ENCODE results near the gene HAS3. TPM values are rescaled to one million over a fixed set of nuclear protein-coding genes. Genes with fewer than 3 reads are reported as not detected.

Gene HAS3
- total RNA-seq, 6 donors from 2014 or later, result 4.5 to 32.0 (median 15.8) TPM

DNA sequence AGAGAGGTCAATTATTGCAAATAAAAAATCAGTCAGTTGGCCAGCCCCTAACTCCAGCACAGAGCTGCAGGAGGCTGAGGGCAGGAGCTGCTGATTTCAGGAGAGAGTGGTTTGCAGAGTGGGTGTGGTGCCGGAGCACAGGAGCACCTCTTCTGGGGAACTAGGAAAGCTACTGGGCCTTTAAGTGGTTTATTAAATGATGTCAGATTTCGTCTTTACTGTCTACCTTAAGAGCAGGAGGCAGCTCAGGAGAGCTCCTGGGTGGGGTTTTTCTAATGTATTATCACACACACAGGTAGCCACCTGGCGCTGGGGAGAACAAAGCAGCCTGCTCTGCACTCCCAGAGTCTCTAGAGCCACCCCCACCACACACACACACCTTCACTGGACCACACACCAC is 11.5 kb upstream of the HAS3 start:
- Histone ChIP-seq H3K36me3 (no peaks in the 10 kb centered on the region), H3K4me3 (no peak overlapping the region), H3K4me1 (peaks cover 8 to 26% (median 17%) of the 10 kb centered on the region in 4 donors), H3K27me3 (no peaks in the 10 kb centered on the region), H3K9me3 (no peaks in the 10 kb centered on the region), H3K27ac (peak overlapping the region in 2 of 4 donors; percentile 53 to 64)
- ATAC-seq (ENCODE audit: low FRiP score in 2 of 2) (peak in 1 of 2 donors; percentile 6), DNase-seq (peak in 1 of 2 donors; percentile 70)
- WGBS, 2 donors, result 55 to 67% methylated on average over 3 of the region's 3 CpGs
- no peak for TF ChIP-seq POLR2AphosphoS5 (IDR thresholded peaks at IDR 0.05)
- no peak for TF ChIP-seq POLR2A (IDR thresholded peaks at IDR 0.05)
- TF ChIP-seq EP300 (IDR thresholded peaks at IDR 0.05), result no peak
- TF ChIP-seq, protein P1, sequence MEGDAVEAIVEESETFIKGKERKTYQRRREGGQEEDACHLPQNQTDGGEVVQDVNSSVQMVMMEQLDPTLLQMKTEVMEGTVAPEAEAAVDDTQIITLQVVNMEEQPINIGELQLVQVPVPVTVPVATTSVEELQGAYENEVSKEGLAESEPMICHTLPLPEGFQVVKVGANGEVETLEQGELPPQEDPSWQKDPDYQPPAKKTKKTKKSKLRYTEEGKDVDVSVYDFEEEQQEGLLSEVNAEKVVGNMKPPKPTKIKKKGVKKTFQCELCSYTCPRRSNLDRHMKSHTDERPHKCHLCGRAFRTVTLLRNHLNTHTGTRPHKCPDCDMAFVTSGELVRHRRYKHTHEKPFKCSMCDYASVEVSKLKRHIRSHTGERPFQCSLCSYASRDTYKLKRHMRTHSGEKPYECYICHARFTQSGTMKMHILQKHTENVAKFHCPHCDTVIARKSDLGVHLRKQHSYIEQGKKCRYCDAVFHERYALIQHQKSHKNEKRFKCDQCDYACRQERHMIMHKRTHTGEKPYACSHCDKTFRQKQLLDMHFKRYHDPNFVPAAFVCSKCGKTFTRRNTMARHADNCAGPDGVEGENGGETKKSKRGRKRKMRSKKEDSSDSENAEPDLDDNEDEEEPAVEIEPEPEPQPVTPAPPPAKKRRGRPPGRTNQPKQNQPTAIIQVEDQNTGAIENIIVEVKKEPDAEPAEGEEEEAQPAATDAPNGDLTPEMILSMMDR (IDR thresholded peaks at IDR 0.05), result no peak

DNA sequence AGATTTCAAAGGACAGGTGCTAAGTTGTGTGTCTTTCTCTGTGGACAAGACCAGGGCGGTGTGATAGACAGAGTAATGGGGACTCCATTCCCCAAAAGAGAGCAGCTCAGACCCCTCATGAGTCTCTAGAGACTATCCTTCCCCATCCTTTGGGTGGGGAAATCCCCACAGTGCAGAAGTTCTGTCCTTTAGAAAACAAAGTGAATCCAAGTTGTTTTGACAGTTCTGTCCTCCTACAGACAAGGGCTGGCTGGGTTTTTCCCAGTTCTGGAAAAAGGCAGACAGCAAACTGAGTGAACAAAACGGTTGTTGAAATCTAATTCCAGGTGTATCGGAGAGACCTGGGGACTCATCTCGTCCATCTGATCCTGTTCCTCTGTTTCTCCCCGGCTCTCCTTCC is 11.0 kb upstream of the HAS3 start:
- Histone ChIP-seq H3K4me1 (peaks cover 6 to 21% (median 12%) of the 10 kb centered on the region in 4 donors), H3K27ac (peak overlapping the region in 2 of 4 donors; percentile 53 to 64), H3K9me3 (no peaks in the 10 kb centered on the region), H3K4me3 (no peak overlapping the region), H3K36me3 (no peaks in the 10 kb centered on the region), H3K27me3 (no peaks in the 10 kb centered on the region)
- no peak for DNase-seq
- ATAC-seq (ENCODE audit: low FRiP score in 2 of 2), result no peak
- WGBS, 2 donors, result 74 to 75% methylated on average over 5 of the region's 5 CpGs
- TF ChIP-seq, protein P1 (IDR thresholded peaks at IDR 0.05), result no peak
- TF ChIP-seq POLR2A (IDR thresholded peaks at IDR 0.05) (no peak), EP300 (IDR thresholded peaks at IDR 0.05) (no peak), POLR2AphosphoS5 (IDR thresholded peaks at IDR 0.05) (no peak)

DNA sequence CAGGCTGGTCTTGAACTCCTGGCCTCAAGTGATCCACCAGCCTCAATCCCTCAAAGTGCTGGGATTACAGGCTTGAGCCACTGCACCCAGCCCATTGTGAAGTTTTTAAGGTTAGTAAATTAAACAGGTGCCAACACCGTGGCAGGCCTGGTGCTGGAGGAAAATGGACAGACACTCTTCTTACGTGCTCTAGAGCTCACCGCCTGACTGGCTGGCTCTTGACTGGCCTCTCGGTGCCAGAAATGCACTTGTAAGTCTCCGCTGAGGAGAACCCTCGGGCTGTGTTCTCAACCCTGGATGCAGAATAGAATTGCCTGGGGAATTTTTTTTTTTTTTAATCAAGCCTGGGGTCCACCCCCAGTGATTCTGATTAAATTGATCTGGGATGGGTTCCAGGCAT is 10.3 kb upstream of the HAS3 start:
- H3K27ac ChIP-seq, result peak overlapping the region in 2 of 4 donors; percentile 53 to 64

DNA sequence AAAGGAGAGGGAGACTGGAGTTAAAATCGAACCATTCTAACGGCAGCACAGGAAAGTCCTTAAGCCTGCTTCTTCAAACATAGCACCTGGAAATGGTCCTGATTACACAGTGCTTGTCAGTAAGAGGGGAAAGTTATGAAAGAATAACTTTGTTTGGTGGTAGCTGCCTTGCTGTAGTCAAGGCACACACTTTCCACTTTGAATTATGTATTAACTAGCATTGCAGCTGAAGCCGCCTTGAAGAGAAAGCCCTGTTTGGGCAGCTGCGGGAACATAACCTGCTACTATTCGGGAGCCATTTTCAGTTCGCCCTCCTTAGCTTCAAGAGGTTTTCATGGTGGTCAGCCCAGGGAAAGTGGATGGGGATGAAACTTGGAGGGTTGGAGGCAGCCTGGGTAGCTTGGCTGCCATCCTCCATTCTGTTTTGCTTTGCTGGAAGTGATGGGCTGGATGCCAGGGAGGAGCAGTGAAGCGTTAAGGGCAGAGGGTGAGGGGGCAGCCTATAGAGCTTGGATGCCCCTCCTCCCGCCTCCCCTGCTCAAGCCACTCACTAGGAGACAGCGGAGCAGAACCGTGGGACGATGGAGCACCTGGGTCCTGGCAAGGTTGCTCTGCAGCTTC is 5.3 kb upstream of the HAS3 start:
- Histone ChIP-seq H3K4me1 (peaks cover 0 to 19% (median 8%) of the 10 kb centered on the region in 4 donors), H3K9me3 (no peaks in the 10 kb centered on the region), H3K27ac (peak overlapping the region; percentile 57 to 86 (median 71)), H3K36me3 (no peaks in the 10 kb centered on the region), H3K27me3 (no peaks in the 10 kb centered on the region), H3K4me3 (peak overlapping the region in 3 of 4 donors; percentile 21 to 34 (median 31))
- TF ChIP-seq, protein P1 (IDR thresholded peaks at IDR 0.05), result no peak
- TF ChIP-seq POLR2A (IDR thresholded peaks at IDR 0.05), result peak in 1 of 4 donors; percentile 42
- 49 to 57% methylated on average over 10 to 11 of the region's 11 CpGs for WGBS, 2 donors
- DNase-seq, result peak in 1 of 2 donors; percentile 65
- ATAC-seq (ENCODE audit: low FRiP score in 2 of 2), result peak; percentile 37 to 80

More for the DNA sequence above, 10.3 kb upstream of the HAS3 start:
- H3K4me3 ChIP-seq, result no peak overlapping the region
- no peaks in the 10 kb centered on the region for H3K36me3 ChIP-seq
- 66 to 93% methylated on average over 4 to 6 of the region's 6 CpGs for WGBS, 2 donors
- H3K27me3 ChIP-seq, result no peaks in the 10 kb centered on the region
- TF ChIP-seq EP300 (IDR thresholded peaks at IDR 0.05) (no peak), POLR2AphosphoS5 (IDR thresholded peaks at IDR 0.05) (peak in 1 of 2 donors; percentile 29), POLR2A (IDR thresholded peaks at IDR 0.05) (no peak)
- TF ChIP-seq, protein P1 (IDR thresholded peaks at IDR 0.05), result no peak
- peak in 1 of 2 donors; percentile 88 for DNase-seq
- H3K4me1 ChIP-seq, result peaks cover under 1 to 17% (median 5%) of the 10 kb centered on the region in 4 donors
- H3K9me3 ChIP-seq, result no peaks in the 10 kb centered on the region
- peak; percentile 55 to 82 for ATAC-seq (ENCODE audit: low FRiP score in 2 of 2)

Measured in upper lobe of left lung (tissue), 6 donors.